GM19351 (cell line): ENCODE data around the gene JAK2.

Experiments
- ATAC-seq: cut with Tn5 transposase; IDR thresholded peaks from one replicate; pipeline ENCODE4 v1.9.1; 2021; ENCODE audit warnings: mild to moderate bottlenecking, moderate library complexity; ENCODE audit not compliant: unreplicated experiment

Gene JAK2

DNA sequence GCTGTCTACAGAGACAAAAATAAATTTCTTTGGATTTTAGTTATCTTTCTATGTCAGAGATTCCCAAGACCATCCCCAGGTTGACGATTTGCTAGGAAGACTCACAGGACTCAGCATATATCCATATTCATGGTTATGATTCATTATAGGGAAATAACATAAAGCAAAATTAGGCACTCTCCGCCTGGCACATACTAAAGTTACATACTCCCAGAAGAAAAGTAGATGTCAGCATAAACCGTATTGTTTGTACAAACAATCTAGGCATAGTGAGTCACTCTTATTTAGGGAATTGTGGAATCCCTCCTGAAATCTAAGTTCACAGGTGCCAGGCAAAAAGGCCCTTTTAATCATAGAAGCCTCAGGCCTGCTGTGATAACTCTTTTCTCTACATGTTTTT lies 137.4 kb downstream of the JAK2 start:
- ATAC-seq = no peak

DNA sequence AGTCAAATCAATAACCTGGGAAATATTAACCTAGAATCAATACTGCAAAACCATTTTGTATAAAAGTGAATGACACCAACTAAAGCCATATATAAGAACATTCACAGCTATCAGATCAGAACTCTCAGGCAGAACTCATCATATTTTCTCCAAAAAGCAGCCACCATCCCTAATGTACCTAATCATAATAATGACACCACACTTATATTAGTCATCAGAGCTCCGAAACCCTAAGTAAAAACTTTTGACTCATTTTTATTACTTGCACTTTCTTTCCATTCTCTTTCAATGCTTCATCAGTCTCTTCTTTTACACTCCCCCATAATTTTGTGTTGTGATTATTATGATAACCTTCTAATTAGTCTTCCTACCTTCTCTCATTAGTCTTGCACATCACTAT lies 155.1 kb downstream of the JAK2 start:
- no peak for ATAC-seq

- ATAC-seq = no peak
Observed at GRCh38 chr9:5144217-5144616, 159.1 kb downstream of the JAK2 start.

- ATAC-seq = no peak
Observed at GRCh38 chr9:5146241-5146640, 161.2 kb downstream of the JAK2 start.
